Stimulated activated CD8-positive, alpha-beta memory T cell treated with anti-CD3 and anti-CD28 coated beads, Interleukin-15, amount 100 ng/mL, for 48 hours (primary cell): Measurements from ENCODE around the gene GPR17.

Source experiments
- DNase-seq, 2 donors: peaks; one replicate each; pipeline ENCODE4 v3.0.0-alpha.2; 2020; ENCODE audit warnings: low read depth in 2 of 2

GPR17 gene

DNA sequence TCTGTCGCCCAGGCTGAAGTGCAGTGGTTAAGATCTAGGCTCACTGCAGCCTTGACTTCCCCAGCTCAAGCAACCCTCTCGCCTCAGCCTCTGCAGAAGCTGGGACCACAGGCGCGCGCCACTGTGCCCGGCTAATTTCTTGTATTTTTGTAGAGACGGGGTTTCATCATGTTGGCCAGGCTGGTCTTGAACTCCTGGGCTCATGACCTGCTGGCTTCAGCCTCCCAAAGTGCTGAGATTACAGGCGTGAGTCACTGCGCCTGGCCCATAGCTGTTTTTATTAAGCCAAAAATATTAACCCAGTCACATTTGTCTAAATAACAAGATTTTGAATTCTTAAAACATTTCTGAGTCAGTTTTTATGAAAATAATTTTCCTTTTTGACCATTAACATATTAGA is 49.0 kb downstream of the GPR17 start:
- no peak for DNase-seq

- peak in 1 of 2 donors; percentile 25 for DNase-seq
Observed at GRCh38 chr2:127695491-127696472, 49.8 kb downstream of the GPR17 start.

DNA sequence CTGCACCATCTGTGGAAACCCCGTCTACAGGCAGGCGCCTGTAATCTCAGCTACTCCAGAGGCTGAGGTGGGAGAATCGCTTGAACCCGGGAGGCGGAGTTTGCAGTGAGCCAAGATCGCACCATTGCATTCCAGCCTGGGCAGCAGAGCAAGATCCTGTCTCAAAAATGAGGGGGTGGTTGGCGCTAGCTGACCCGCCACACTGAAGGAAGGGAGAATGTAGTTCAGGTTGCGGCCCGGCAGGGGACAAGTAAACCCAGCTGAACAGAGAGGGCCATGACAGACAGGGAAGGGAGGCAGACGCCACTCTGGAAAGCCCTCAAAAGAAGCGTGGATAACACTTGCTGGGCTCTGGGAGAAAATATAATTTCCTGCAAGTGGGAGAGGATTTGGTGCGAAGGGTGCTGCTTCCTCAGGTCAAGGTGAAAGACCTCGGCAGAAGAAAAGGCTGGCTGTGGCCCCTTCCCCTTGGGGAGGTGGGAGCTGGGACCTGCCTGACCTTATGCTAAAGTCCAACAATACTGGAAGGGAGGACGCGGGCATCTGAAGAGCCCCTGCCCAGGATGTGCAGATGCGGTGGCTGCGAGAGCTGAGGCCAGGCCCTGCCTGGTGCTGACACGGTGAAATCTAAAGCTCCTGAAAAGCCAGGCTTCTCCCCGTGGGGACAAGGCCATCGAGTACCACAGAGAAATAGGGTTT is 51.7 kb downstream of the GPR17 start:
- no peak for DNase-seq

DNA sequence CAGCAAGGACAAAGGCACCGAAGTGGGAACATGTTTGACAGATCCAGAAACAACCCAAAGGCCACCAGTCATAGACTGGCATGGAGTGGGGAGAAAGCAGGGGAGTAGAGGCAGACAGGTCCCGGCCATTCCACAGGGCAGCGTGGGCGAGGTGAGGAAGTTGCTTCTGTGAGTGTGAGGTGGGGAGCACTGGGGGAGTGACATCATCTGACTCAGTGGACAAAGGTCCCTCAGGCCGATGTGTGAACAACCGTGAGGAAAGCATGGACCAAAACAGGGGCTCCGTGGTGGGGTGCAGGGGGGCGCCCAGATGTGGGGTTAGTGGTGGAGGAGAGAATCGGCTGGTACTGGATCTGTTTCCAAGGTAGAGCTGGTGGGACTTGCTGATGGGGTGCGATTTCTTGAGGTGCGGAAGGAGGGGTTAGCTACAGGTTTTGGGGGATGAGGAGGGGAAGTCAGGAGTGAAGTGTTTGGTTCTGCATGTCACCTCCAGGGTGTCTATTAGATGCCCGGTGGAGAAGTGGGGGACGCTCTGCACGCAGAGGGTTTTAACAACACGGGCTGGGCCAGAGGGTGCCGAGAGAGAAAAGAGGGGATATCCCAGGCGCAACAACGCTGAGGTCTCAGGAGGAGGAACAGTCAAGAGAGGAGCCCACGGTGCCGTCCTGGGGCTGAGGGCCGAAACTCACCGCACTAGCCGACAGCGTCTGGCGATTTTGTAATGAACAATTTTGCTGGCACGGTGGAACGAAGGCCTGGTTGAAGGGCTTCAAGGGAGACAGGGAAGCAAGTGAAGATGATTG is 52.8 kb downstream of the GPR17 start:
- DNase-seq = no peak

- peak in 1 of 2 donors; percentile 16 for DNase-seq
Observed at GRCh38 chr2:127700527-127701192, 54.7 kb downstream of the GPR17 start.

GRCh38 chr2:127701193-127701650 is 55.3 kb downstream of the GPR17 start, which contains the start of gene SFT2D3:
Gene SFT2D3, plus strand, starts transcription at chr2:127701497. Its CDS starts 32 bp downstream, at chr2:127701529.
- DNase-seq = peak; percentile 86 to 87

- DNase-seq = peak; percentile 67 to 72
Observed at GRCh38 chr2:127701651-127702394, 55.9 kb downstream of the GPR17 start.
